Activated T-helper 1 cell treated with anti-CD3 and anti-CD28 coated beads, Interleukin-12 subunit alpha, Interleukin-12 subunit beta, Interleukin-2, Interleukin-4 antibody, amounts not matched to agents 30 ng/mL and 10 ng/mL and 1 ng/mL, durations not matched to agents 14 hours and 24 hours and 36 hours (primary cell): Measurements from ENCODE around the gene GALNT16. TPM values are rescaled to one million over a fixed set of nuclear protein-coding genes. Genes with fewer than 3 reads are reported as not detected.
"Not testable (repeated sequence)": the region's sequence is repeated elsewhere in the genome, so short reads cannot be mapped to it uniquely, and the experiment has no call there.

ENCODE experiments used
- DNase-seq: peaks from one replicate; pipeline ENCODE4 v3.0.0; 2021; ENCODE audit warnings: low spot score
- H3K27ac Mint-ChIP-seq: one replicate; pipeline ENCODE4 v1.8.0; 2021; ENCODE audit warnings: mild to moderate bottlenecking, mixed read lengths
- H3K27me3 Mint-ChIP-seq: one replicate; pipeline ENCODE4 v1.8.0; 2022; ENCODE audit warnings: mild to moderate bottlenecking, moderate library complexity, mixed read lengths; ENCODE audit not compliant: insufficient read depth
- H3K36me3 Mint-ChIP-seq: one replicate; pipeline ENCODE4 v1.8.0; 2021; ENCODE audit warnings: low read depth, mixed read lengths
- H3K4me1 Mint-ChIP-seq: one replicate; pipeline ENCODE4 v1.8.0; 2021; ENCODE audit warnings: low read depth, mixed read lengths
- H3K4me3 Mint-ChIP-seq: one replicate; pipeline ENCODE4 v1.8.0; 2021; ENCODE audit warnings: mild to moderate bottlenecking, moderate library complexity, mixed read lengths
- H3K9me3 Mint-ChIP-seq: one replicate; pipeline ENCODE4 v1.8.0; 2021; ENCODE audit warnings: mixed read lengths
- intact Hi-C: fragments of 100-400 bp; cut with micrococcal nuclease; formaldehyde crosslinking; loops from one replicate; pipeline ENCODE4 v1.15.1; 2024
- total RNA-seq: library from RNA; stranded (reverse); gene quantifications from 2 replicates; pipeline ENCODE4 v1.2.3, GENCODE V29; 2022

The GALNT16 gene
- total RNA-seq, 1 donor from 2014 or later: 0.05 TPM

- H3K4me3 Mint-ChIP-seq, intact Hi-C loops, H3K27me3 Mint-ChIP-seq, H3K27ac Mint-ChIP-seq, H3K9me3 Mint-ChIP-seq, H3K36me3 Mint-ChIP-seq, H3K4me1 Mint-ChIP-seq, DNase-seq: not testable (repeated sequence)
These were observed 30.9 kb downstream of the GALNT16 start for GRCh38 chr14:69290881-69291280.

- Mint-ChIP-seq H3K27me3 (peaks cover 11% of the 10 kb centered on the region), H3K27ac (no peak overlapping the region), H3K4me3 (no peak overlapping the region), H3K4me1 (no peaks in the 10 kb centered on the region), H3K9me3 (no peaks in the 10 kb centered on the region), H3K36me3 (no peaks in the 10 kb centered on the region)
- no peak for DNase-seq
- intact Hi-C loops: no loop called here
These were observed 31.4 kb downstream of the GALNT16 start for GRCh38 chr14:69291396-69291795.

- Mint-ChIP-seq H3K27ac (no peak overlapping the region), H3K9me3 (no peaks in the 10 kb centered on the region), H3K4me1 (no peaks in the 10 kb centered on the region), H3K4me3 (no peak overlapping the region), H3K36me3 (no peaks in the 10 kb centered on the region), H3K27me3 (peaks cover 16% of the 10 kb centered on the region)
- DNase-seq: no peak
- intact Hi-C loops: no loop called here
These were observed 32.1 kb downstream of the GALNT16 start for GRCh38 chr14:69291891-69292561.

GRCh38 chr14:69298131-69299071 lies 38.4 kb downstream of the GALNT16 start:
- Mint-ChIP-seq H3K27me3 (peaks cover 23% of the 10 kb centered on the region), H3K36me3 (no peaks in the 10 kb centered on the region), H3K4me3 (no peak overlapping the region), H3K9me3 (no peaks in the 10 kb centered on the region), H3K27ac (no peak overlapping the region), H3K4me1 (no peaks in the 10 kb centered on the region)
- no peak for DNase-seq
- intact Hi-C loops: no loop called here

GRCh38 chr14:69299286-69300035 lies 39.5 kb downstream of the GALNT16 start:
- Mint-ChIP-seq H3K4me1 (no peaks in the 10 kb centered on the region), H3K9me3 (no peaks in the 10 kb centered on the region), H3K36me3 (no peaks in the 10 kb centered on the region), H3K27me3 (peaks cover 19% of the 10 kb centered on the region), H3K4me3 (no peak overlapping the region), H3K27ac (no peak overlapping the region)
- DNase-seq: no peak
- intact Hi-C loops: no loop called here

GRCh38 chr14:69300601-69301221 lies 40.8 kb downstream of the GALNT16 start:
- Mint-ChIP-seq H3K36me3 (no peaks in the 10 kb centered on the region), H3K4me1 (no peaks in the 10 kb centered on the region), H3K27me3 (peaks cover 19% of the 10 kb centered on the region), H3K27ac (no peak overlapping the region), H3K4me3 (no peak overlapping the region), H3K9me3 (no peaks in the 10 kb centered on the region)
- DNase-seq: no peak
- intact Hi-C loops: no loop called here

GRCh38 chr14:69303086-69303485 lies 43.1 kb downstream of the GALNT16 start:
- no peaks in the 10 kb centered on the region for H3K36me3 Mint-ChIP-seq
- intact Hi-C loops: no loop called here
- H3K9me3 Mint-ChIP-seq: no peaks in the 10 kb centered on the region

GRCh38 chr14:69312608-69313007 lies 52.6 kb downstream of the GALNT16 start:
- no peaks in the 10 kb centered on the region for H3K4me1 Mint-ChIP-seq
- H3K27ac Mint-ChIP-seq: no peak overlapping the region
- H3K4me3 Mint-ChIP-seq: no peak overlapping the region
- H3K9me3 Mint-ChIP-seq: no peaks in the 10 kb centered on the region
- DNase-seq: no peak
- intact Hi-C loops: no loop called here
- H3K27me3 Mint-ChIP-seq: peaks cover 20% of the 10 kb centered on the region
- no peaks in the 10 kb centered on the region for H3K36me3 Mint-ChIP-seq

More at GRCh38 chr14:69303086-69303485, 43.1 kb downstream of the GALNT16 start:
- no peak overlapping the region for H3K27ac Mint-ChIP-seq
- no peak for DNase-seq
- peaks cover 22% of the 10 kb centered on the region for H3K27me3 Mint-ChIP-seq
- H3K4me3 Mint-ChIP-seq: no peak overlapping the region
- no peaks in the 10 kb centered on the region for H3K4me1 Mint-ChIP-seq

- Mint-ChIP-seq H3K9me3 (no peaks in the 10 kb centered on the region), H3K27ac (no peak overlapping the region), H3K4me3 (no peak overlapping the region), H3K27me3 (peaks cover 17% of the 10 kb centered on the region), H3K4me1 (no peaks in the 10 kb centered on the region), H3K36me3 (no peaks in the 10 kb centered on the region)
- DNase-seq: no peak
- intact Hi-C loops: no loop called here
These were observed 53.2 kb downstream of the GALNT16 start for GRCh38 chr14:69313176-69313575.

GRCh38 chr14:69314327-69314726 lies 54.4 kb downstream of the GALNT16 start:
- H3K4me3 Mint-ChIP-seq: no peak overlapping the region
- DNase-seq: no peak
- H3K27me3 Mint-ChIP-seq: peaks cover 17% of the 10 kb centered on the region
- intact Hi-C loops: no loop called here
- H3K27ac Mint-ChIP-seq: no peak overlapping the region
- no peaks in the 10 kb centered on the region for H3K9me3 Mint-ChIP-seq
- no peaks in the 10 kb centered on the region for H3K4me1 Mint-ChIP-seq
- H3K36me3 Mint-ChIP-seq: no peaks in the 10 kb centered on the region

GRCh38 chr14:69315301-69315700 lies 55.3 kb downstream of the GALNT16 start:
- no peaks in the 10 kb centered on the region for H3K4me1 Mint-ChIP-seq
- DNase-seq: no peak
- H3K27ac Mint-ChIP-seq: no peak overlapping the region
- H3K36me3 Mint-ChIP-seq: no peaks in the 10 kb centered on the region
- no peaks in the 10 kb centered on the region for H3K9me3 Mint-ChIP-seq
- H3K27me3 Mint-ChIP-seq: peaks cover 13% of the 10 kb centered on the region
- no peak overlapping the region for H3K4me3 Mint-ChIP-seq
- intact Hi-C loops: no loop called here

- DNase-seq: no peak
- Mint-ChIP-seq H3K4me1 (no peaks in the 10 kb centered on the region), H3K27me3 (peaks cover 7% of the 10 kb centered on the region), H3K36me3 (no peaks in the 10 kb centered on the region), H3K4me3 (no peak overlapping the region), H3K9me3 (no peaks in the 10 kb centered on the region), H3K27ac (no peak overlapping the region)
- intact Hi-C loops: no loop called here
These were observed 56.6 kb downstream of the GALNT16 start for GRCh38 chr14:69316449-69317101.
